ENCODE results near the gene RXRA.

The RXRA gene

DNA sequence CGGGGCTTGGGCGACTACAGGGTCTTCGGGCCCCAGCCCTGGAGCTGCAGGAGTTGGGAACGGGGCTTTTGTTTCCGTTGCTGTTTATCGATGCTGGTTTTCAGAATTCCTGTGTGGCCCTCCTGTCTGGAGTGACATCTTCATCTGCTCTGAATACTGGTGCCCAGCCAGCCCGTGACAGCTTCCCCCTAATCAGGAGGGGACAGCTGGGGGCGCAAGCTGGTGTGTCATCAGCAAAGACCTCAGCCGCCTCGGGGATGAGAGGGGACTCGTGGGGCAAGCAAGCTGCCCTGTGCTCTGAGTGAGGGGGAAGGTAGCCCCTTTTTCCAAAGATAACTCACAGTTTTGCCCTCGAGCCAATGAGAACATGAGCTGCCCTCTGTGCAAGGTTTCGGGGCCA, 110.7 kb downstream of the RXRA start:
- DNase-seq, result no peak

DNA sequence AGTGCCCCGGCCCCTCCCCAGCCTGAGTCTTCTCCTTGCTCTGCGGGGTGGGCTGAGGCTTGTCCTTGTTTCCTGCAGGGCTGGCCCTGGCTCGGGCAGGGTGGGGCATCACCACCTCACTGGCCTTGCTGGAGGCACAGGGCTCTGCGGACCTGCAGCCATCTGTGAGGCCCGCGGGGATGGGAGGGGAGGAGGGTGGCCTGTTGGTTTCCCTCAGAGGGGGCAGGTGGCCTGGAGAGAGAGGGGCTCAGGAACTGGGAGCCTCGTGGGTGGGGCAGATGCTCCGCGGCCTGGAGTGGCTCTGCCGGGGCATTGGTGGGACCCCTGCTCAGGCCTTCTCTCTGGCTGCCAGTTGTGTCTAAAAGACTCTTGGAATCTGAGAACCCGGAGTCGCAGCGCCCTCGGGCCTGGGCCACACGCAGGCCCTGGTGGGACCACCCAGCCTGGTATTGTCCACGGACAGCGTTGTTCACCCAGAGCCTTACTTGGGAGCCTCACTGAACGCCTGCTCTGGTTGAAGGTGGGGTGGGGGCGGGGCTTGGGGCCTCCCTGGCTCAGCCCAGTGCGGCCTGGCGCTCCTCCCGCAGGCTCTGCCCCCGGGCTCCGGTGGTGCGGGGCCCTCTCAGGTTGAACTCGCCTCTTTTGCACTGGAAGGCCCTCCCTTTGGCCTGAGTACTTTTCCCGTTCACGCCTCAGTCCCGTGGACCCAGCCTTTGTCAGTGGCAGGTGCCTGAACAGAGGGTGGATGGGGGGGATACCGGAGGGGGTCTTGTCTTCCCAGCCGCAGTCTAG, 111.3 kb downstream of the RXRA start:
- no peak for DNase-seq

DNA sequence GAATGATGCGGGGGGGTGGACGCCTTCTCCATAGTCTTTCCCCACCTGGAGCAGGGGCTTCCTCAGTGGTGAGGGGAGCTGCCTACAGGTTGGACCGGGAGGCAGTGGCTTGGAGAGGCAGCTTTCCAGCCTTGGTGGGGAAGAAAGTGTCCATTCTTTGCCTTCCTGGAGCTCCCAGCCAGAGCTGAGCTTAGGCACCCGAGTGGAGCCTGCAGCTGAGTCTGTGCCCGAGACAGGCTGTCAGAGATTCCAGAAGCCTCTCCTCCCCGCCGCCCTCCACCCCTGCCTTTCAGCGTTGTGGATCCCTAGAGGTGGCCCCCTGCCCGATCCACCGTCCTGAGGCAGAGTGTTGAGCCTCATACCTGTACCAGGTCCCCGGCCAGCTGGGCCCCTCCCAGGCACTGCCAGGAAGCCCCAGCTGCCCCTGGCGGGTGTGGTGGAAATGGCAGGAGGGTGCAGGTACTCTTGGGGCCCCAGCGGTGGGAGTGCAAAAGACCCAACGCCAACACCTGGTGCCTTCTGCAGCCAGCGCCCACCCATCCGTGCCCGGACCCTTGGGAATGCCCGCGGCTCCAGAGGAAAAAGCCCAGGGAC, 112.0 kb downstream of the RXRA start:
- no peak for DNase-seq

DNA sequence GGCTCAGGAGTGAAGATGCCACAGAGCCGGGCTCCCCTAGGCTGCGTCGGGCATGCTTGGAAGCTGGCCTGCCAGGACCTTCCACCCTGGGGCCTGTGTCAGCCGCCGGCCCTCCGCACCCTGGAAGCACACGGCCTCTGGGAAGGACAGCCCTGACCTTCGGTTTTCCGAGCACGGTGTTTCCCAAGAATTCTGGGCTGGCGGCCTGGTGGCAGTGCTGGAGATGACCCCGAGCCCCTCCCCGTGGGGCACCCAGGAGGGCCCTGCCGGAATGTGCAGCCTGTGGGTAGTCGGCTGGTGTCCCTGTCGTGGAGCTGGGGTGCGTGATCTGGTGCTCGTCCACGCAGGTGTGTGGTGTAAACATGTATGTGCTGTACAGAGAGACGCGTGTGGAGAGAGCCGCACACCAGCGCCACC, 113.1 kb downstream of the RXRA start:
- no peak for DNase-seq

DNA sequence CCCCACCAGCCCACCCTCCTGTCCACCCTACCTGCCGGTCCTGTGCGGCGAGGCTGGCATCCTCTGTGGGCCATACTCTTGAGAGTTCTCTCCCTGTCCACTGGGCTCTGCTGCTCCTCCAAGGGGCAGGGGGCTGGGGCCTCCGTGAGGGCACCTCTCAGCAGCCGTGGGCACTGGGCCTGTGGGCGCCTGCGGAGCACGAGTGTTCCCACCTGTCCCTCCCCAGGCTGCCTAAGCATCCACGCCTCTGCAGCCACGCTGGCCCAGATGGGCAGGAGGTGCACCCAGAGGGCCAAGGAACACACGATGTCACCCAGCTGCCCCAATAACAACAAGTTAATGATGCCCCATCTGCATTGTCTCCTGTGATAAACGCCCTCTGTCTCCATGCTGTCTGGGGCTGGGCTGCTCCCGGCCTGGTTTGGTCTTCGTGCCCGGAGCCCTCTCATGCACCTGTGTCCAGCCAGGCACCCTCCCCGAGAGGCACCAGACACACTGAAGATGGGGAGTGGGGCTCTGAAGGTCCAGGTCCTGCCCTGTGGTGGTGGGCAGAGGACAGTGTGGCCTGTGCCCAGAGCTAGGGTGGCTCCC, 114.5 kb downstream of the RXRA start:
- no peak for DNase-seq

DNA sequence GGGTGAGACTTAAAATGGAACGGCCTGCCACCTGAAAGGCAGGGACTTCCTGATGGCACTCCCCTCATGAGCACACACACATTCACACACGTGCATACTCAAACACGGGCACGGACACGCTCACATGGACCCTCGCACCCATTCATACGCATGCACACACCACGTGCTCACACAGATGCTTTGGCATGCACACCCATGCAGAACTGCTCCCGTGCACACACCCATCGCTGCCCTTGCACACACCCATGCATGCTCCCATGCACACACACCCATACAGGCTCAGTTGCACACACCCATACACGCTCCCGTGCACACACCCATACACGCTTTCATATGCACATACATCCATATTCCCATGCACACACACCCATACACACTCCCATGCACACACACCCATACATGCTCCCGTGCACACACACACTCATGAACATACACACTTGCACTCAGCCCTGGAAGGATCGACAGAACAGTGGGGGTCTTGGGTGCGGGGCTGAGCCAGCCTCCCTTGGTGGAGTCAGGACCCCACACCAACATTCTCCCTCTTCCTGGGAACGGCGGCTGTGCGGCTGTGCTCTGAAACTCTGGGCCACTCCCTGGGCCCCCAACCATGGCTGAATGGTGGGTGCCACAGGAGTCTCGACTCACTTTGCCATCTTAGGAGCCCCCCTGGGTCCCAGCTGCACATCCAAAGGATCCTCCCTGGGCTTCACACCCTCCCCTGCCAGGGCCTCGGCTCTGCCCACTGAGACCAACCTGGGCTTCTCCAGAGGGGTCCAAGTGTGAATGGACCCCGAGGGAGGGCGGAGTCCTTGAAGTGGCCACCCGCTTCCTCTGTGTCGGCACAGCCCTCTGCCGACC, 115.2 kb downstream of the RXRA start:
- no peak for DNase-seq

DNA sequence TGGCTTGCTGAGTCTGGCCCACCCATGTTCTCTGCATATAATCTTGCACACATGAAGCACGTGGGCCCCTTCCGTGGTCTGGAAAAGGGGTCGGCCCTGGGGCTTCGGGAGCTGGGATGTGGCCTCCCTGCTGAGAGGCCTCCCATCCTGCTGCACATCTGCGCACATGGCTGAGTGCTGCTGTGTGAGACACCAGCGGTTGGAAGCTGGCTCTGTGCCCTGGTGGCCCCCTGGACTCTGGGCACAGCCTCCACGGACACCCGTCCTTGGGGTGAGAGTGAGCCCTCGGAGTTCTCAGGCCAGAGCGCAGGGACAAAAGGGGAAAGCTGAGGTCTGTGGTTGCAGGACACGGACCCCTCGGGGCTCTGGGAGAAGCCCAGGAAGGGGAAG, 115.8 kb downstream of the RXRA start:
- DNase-seq, result no peak

DNA sequence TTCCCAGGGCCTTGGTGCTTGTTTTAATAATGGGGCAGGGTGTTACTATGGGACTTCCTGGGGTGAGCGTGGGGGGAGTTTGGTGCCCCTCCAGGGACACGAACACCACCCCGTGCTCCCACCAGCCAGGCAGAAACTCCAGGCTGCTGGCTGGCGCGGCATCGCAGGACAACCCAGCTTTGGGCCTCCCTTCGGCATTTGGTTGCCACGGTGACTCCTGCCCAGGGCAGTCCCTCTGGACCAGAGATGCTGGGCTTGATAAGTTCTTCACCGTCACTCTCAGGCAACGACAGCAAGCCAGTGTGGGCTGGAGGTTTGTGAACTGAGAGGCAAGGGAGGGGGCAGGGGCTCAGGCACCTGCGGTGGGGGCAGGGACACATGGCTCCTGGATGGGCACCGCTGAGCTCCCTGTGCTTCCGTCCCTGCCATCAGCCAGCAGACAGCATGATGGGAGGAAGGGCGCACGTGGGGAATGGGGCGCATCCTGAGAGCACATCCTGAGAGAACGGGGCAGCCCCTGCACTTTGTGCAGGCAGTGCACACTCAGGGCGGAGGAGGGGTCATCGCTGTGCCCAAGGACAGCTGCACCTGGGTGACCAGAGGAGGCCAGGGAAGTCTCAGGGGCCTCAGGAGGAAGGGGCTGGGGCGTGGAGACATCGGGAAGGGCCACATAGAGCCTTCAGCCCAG, 116.4 kb downstream of the RXRA start:
- no peak for DNase-seq

DNA sequence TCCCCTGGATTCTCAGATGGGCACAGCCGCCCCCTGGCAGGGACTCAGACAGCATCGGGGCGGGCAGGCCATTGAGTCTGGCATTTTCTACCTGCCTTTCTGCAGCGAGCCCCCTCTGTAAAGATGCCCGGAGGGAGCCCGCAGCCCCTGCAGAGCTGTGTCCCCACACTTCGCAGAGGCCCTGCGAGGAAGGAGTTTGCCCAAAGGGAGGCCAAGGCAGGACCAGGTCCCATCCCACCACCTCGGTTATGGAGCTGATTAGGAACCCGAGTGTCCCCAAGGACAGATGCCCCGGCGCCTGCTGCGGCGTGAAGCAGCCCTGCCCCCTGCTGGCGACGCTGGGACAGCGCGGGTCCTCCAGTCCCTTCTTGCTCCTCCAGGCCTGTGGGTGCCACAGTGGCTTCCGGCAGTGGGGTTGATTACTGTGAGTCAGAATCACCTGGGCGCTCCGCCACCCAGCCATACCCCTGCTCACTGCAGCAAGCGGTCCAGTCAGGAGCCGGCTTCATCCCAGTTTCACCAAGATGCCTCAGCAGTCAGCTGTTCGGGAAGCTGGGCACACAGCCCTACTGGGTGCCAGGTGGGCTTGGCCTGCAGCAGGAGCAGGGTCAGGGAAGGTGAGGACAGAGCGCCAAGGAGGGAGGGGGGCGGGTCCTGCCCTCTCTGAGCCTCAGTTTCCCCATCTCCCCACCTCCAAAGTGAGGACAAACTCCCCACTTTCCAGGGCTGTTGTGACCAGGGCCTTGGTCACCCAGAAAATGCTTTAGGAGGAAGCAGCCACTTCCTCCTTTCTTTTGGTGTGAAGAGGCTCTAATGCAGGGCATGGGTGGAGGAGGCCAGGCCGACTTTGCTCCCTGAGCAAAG, 117.2 kb downstream of the RXRA start:
- DNase-seq, result peak; percentile 66

DNA sequence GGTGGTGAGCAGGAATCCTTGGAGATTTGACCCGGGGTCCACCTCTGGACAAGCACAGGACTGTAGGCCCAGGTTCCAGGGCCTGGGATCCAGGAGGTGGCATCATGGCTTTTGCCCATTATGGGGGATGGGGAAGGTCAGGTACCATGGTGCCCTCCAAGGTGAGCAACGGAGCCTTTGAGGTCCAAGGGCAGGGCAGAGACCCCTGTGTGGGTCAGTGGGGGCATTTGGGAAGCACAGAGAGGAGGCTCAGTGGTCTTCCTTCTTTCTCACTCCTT, 117.7 kb downstream of the RXRA start:
- no peak for DNase-seq

DNA sequence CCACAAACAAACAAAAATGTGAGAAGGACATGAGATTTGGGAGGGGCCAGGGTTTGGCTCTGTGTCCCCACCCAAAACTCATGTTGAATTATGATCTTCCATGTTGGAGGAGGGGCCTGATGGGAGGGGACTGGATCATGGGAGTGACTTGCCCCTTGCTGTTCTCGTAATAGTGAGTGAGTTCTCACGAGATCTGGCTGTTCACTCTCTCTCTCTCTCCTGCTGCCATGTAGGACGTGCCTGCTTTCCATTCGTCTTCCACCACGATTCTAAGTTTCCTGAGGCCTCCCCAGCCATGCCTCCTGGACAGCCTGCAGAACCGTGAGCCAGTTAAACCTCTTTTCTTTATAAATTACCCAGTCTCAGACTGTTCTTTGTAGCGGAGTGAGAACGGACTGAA, 118.7 kb downstream of the RXRA start:
- DNase-seq, result no peak

DNA sequence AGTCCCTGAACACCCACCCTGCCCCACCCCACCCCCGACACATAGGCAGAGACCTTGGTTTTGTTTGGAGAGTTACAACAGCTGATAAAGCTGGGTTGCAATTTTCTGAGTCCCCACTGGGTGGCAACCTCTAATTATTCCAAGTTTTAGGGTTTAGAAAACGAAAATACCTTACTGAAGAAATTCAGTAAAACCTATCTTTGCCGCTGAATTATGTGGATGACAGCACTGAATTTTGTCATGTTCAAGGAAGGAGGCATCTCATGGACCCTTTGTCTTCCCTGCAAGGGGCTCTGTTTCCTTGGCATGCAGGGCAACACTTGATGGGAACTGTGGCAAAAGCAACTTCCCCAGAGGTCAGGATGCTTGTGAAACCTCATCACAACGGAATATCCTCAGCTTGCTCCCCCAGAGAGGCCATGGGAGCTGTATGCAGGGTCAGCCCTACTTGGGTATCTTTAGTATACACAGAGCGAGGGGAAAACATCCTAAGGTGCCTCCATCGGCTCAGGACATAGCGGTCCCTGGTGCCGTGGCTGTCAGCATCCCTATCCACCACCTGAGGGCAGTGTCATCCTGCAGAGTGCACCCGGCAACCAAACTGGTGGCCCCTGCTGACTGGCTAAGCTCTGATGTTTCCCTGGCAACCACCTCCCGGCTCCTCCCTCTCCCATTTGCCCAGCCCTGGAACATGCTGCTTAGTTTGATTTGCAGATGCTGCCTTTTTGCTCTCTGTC, 123.1 kb downstream of the RXRA start:
- DNase-seq, result no peak

DNA sequence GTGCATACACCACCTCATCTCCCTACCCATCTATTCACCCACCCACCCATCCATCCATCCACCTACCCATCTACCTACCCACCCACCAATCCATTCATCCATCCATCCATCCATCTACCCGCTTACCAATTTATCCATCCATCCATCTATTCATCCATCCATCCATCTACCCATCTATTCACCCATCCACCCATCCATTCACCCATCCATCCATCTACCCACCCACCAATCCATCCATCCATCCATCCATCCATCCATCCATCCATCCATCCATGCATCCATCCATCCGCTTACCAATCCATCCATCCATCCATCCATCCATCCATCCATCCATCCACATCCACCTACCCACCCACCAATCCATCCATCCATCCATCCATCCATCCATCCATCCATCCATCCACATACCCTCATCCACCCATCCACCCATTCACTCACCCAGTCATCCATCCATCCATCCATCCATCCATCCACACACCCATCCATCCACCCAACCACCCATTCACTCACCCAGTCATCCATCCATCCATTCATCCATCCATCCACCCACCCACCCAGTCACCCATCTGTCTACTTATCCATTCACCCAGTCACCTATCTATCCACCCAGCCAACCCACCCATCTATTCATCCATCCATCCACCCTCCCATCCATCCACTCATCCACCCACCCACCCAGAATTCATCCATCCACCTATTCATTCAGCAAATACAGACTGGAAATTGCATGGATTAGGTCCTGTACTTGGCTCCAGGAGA, 125.6 kb downstream of the RXRA start:
- no peak for DNase-seq

DNA sequence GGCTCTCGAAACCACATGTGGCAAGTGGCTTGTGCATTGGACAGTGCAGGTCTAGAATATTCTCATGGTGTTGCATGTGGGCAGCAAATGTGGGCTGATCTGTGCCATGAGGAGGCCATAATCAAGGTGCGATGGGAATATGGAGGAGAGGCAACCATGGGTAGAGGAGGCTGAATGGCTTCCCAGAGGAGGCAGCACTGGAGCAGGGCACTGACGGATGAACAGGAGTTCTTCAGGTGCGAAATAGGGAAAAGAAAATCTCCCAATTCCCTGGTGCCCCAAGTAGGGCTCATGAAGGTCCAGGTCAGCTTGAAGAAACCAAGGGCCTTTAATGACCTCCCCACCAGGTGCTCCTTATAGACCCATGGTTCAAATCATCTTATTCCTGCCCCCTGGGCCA, 126.5 kb downstream of the RXRA start:
- no peak for DNase-seq

DNA sequence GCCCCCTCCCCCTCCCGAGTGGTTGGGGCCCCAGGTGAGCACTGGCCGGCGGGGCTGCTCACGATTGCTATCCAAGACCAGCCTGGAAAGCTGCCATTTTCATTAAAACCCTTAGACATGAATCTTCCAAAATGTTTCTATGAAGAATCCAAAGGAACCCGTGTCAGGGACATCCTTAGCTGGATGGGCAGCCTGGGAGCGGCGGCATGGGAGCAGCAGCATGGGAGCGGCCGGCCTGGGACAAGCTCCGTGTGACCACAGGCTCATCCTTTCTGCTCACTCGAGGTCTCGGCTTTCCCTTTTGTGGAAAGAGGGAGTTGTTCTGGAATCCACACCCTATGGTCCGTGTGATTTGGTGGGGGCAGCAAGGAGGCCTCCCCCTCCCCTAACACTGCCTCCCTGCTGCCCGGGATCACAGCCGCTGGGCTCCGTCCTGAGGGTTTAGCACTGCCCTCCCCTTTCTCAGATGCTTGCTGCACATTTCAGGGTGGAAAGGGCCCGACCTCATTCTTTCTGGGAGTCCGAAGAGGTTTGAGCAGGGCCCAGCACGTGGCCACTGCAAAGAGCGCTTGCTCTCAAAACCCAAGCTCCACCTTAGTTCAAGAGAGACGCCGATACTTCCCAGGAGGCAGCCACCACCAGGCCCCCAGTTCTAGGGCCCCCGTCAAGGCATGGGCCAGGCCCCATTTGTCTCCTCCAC, 127.7 kb downstream of the RXRA start:
- no peak for DNase-seq

DNA sequence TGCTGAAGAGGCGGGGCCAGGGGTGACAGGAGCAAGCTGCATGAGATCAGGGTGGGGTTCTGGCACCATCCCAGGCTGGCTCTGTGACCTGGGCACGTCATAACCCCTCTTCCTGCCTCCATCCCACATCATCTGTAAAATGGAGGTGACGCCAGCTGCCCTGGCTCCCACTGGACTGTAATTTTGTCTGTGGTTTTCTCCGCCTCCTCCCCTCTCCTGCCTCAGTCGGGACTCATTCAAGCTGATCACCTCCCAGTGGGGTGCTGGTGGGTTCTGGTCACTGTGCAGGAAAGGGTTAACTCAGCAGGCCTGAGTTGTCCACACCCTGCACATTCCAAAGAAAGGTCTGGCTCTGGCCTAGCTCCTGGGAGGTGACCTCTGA, 128.2 kb downstream of the RXRA start:
- DNase-seq, result no peak

DNA sequence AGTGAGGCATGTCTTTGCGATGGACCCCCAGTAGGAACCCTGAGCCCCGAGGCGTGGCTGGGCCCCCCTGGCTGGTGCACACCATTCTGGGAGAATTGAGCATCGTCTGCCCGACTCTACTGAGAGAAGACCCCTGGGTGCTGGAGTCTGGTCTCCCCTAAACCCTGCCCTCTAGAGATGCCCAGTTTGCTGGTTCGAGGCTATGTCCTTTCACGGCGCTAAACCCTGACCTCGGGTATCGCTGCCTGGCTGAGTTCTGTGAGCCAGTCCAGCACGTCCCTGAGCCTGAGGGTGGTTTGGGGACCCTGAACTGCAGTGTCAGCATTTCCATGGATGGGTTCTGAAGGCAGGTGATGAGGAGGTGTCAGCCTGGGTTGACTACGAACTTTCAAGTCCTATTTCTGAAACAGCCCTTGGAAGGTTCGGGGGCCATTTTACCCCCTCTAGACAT, 128.8 kb downstream of the RXRA start:
- DNase-seq, result no peak

DNA sequence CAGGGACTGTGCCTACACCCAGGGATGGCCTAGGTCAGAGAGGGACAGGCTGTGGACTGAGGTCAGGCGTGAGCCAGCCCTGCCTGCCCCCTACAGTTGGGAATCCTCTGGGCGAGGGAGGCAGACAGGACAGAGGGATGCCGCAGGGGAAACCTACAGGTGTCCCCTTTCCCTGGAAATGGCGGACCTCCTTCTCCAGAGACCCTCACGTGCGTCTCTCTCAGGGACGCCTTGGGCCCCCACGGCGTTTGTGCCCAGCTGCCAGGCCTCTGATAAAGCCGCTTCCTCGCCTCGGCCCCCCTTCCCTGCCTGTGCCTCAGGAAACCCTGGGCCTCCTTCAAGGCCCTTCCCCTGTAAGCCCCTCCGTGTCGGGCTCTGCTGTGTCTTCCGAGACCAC, 129.3 kb downstream of the RXRA start:
- DNase-seq, result no peak

DNA sequence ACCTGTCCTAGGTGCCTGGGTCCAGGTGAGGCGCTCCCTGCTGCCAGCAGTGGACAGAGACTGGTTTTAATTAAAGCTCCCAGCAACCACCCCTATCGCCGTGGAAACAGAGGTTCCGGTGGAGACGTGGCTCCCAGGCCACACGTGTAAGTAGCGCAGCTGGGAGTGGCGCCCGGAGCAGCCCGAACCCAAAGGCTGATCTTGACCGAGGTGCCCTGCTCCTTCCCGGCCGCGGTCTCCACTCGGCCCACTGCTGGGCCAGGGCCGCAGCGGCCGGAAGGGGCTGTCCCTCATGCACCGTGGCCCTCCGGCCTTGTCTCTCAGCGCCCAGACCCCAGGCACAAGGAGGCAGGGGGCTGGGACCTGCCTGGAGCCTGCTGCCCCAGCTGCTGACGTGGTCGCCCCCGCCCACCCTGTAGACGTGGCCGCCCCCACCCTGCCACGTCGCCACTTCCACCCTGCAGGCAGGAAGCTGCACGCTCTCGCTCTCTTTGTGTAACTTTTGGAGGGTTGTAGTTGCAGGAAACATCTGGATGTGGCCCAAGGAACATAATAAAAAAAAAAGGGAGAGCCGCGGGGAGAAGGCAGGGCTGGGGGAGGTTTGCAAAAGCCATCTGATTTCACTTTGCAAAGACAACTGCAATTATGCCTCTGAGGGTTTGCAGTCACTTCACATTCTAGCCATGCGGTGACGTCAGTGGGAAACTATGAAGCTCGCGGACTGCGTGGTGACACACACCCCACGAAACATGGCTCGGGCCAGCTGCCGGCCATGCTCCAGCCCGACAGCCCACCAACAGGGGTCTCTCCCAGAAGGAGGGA, 129.9 kb downstream of the RXRA start:
- peak; percentile 49 for DNase-seq

Measured in activated gamma-delta T cell (primary cell).